Astrocyte of the spinal cord (primary cell): ENCODE results near the gene DNM2.
"Not testable (repeated sequence)": the region's sequence is repeated elsewhere in the genome, so short reads cannot be mapped to it uniquely, and the experiment has no call there.

Source experiments
- DNase-seq: peaks from one replicate; pipeline ENCODE4 v3.0.0; 2011; ENCODE audit warnings: low read depth, low spot score
- H3K4me3 ChIP-seq: 2 replicates; pipeline ENCODE4 v1.5.1; 2011; ENCODE audit warnings: low read depth, mild to moderate bottlenecking, low read length, moderate library complexity
- in situ Hi-C: cut with HindIII; loops from 2 replicates; pipeline ENCODE4 v1.10.0; 2017; ENCODE audit warnings: low sequenced_read_pairs
- TF ChIP-seq, protein P1 (sequence below): IDR thresholded peaks from 2 replicates; pipeline ENCODE4 v1.5.1; 2012; ENCODE audit warnings: low read depth, mild to moderate bottlenecking, low read length, inconsistent platforms

DNM2 gene

DNA sequence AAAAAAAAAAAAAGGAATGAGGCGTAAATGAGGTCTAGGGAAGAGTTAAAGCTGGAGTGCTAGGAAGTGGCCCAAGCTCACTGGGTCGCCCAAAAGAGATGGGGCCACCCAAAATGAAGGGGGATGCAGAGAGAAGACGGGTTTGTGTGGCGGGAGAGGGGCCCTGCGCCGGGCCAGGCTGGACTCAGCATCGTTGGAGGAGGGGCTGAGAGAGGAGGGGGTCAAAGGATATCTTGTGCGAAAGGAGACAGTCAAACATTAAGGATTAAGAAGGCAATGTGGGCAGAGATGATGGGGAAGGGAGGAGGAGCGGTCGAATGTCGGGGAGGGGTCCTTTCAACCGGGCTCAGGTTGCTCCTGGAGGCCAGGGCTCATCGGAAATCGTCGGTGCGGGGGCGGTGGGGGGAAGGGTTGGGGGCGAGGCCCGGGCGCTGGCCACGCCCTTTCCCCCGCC lies 152.6 kb downstream of the DNM2 start:
- TF ChIP-seq, protein P1, sequence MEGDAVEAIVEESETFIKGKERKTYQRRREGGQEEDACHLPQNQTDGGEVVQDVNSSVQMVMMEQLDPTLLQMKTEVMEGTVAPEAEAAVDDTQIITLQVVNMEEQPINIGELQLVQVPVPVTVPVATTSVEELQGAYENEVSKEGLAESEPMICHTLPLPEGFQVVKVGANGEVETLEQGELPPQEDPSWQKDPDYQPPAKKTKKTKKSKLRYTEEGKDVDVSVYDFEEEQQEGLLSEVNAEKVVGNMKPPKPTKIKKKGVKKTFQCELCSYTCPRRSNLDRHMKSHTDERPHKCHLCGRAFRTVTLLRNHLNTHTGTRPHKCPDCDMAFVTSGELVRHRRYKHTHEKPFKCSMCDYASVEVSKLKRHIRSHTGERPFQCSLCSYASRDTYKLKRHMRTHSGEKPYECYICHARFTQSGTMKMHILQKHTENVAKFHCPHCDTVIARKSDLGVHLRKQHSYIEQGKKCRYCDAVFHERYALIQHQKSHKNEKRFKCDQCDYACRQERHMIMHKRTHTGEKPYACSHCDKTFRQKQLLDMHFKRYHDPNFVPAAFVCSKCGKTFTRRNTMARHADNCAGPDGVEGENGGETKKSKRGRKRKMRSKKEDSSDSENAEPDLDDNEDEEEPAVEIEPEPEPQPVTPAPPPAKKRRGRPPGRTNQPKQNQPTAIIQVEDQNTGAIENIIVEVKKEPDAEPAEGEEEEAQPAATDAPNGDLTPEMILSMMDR, result no peak
- H3K4me3 ChIP-seq, result peak overlapping the region; percentile 50
- DNase-seq, result no peak
- in situ Hi-C loops, result no loop called here

DNA sequence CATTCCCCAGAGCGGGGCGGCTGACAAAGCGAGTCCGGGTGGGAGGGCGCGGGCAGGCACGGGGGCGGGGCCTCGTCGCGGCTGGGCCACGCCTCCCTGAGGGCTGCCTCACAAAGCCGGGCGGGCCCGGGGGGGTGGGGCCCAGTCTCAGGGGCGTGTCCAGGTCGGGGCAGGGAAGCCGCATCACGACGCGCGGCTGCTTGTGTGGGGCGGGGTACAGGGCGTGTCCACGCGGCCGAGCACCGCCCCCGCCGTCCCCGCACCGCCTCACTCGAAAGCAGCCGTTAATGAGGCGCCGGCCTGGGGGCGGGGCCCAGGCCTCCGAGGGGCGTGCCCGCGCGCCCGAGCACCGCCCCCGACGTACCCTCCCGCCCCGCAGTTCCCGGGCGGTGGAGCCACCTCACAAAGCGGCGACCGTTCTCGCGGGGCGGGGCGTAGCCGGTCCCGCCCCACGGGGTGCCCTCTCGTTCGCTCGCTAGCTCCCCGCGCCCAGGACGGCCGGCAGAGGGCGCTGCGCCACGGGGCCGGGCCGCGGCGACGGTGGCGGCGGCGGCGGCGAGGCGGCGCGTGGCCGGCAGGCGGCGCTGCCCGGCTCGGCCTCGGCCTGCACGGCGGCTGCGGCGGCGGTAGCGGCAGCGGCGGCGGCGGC lies 153.2 kb downstream of the DNM2 start, which contains the start of gene CARM1:
TSS of gene CARM1 (plus strand) at position 599 of the 649 bp plus-strand sequence. CDS start 150 bp downstream, outside the sequence.
- peak; percentile 99 for DNase-seq
- TF ChIP-seq, protein P1, result peak; percentile 62
- in situ Hi-C loops, result no loop called here
- H3K4me3 ChIP-seq, result peak within 1 kb of the TSS; percentile 92

DNA sequence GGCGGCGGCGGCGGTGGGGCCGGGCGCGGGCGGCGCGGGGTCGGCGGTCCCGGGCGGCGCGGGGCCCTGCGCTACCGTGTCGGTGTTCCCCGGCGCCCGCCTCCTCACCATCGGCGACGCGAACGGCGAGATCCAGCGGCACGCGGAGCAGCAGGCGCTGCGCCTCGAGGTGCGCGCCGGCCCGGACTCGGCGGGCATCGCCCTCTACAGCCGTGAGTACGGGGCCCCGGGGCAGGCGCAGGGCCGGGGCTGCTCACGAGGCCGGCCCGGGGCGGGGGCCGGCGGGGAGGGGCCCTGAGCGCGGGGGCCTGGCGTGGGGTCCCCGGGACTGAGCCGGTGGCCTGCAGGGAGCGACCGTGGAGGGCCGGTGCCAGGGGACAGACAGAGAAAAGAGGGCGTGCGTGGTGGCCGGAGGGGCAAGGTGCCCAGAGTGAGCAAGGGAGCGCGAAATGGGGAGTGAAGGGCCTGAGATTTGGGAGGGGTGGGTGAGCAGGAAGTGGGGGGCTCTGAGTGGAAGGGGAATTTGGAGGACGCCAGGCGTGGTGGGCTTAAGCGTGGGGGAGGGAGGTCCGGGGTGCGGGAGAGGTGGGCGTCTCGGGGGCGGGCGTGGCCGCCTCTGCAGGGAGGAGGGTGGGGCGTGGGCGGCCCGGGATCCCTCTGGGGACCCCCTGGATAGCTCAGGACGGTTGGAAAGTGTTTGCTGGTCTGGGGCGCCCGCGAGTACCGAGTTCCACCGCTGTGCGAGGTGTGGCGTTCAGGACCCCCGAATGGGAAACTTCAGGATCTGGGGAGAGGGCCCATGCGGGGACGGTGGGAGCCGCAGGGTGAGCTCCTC lies 154.0 kb downstream of the DNM2 start:
- no peak for DNase-seq
- TF ChIP-seq, protein P1, result no peak
- in situ Hi-C loops, result no loop called here
- peak overlapping the region; percentile 92 for H3K4me3 ChIP-seq

DNA sequence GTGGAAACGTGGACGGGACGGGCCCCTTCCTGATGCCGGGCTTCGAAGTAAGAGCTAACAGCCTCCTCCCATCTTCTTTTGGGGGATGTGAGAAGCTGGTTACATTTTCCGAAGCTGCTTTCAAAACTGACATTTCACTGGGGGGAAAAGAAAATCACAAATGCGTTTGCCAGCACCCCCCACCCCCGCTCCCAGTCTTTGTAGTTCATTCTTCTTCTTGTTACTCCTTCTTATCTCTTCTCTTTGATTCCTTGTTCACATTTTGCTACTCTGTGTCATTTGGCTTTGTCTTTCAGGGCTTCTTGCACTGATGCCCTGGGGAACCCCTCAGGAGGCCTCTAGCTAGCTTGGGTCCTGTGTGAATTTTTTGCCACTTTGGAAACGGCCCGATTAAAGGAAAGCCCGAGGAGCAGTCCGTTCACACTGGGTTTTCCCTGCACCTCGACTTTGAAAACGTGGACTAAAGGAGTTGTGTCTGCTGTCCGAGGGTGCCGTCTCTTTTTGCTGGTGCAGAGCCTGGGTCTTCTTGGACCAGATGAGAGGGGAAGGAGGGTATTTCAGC lies 154.7 kb downstream of the DNM2 start:
- in situ Hi-C loops, result no loop called here
- TF ChIP-seq, protein P1, result no peak
- H3K4me3 ChIP-seq, result peak overlapping the region; percentile 92
- no peak for DNase-seq

DNA sequence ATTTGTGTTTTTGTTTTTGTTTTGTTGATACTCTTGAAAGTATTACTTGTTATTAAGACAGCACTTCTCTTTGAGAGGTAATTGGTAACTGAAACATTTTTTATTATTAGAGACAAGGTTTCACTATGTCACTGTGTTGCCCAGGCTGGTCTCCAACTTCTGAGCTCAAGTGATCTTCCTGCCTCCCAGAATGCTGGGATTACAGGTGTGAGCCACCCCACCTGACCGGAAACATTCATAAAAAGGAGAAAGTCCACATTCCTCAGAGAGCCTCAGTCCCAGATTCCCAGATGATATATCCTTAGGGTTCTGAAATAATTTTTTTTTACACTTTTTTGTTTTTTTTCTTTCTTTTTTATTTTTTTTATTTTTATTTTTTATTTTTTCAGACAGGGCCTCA lies 156.1 kb downstream of the DNM2 start:
- no peak overlapping the region for H3K4me3 ChIP-seq
- no peak for DNase-seq
- TF ChIP-seq, protein P1, result no peak
- in situ Hi-C loops, result no loop called here

DNA sequence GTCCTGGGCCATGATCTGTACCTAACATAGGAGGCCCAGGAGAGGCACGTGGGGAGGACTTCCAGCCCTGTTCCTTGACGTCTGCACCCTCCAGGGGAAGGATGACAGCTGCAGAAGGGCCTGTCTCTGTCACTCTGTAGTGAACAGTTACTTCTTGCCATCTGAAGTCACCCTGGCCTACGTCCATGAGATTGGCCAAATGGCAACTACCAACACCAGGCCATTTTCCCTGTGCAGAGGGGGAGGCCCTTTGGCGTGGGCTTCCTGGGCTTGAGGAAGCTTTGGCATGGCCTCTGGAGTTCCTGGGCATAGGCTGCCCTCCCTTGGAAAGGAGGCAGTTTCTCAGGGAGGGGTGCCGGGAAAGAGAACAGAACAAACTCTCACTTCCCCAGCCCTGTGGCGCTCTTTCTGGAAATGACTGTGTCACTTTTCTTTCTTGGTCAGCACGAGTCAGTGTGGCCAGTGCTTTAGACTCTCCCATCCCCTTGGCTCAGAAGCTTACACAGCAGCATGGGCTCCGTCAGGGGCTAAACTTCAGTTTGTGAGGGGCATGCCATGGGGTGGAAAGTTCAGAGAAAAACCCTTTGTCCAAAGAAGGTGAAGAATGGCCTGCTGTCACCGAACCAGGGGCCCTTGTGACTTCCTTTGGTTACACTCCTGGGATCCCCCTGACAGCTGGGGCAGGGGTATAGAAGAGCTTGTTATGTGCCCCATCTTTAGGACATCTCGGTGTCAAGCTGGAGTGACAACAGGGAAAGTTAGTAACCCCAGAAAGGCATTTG lies 158.8 kb downstream of the DNM2 start:
- H3K4me3 ChIP-seq, result no peak overlapping the region
- in situ Hi-C loops, result no loop called here
- no peak for DNase-seq
- TF ChIP-seq, protein P1, result no peak

DNA sequence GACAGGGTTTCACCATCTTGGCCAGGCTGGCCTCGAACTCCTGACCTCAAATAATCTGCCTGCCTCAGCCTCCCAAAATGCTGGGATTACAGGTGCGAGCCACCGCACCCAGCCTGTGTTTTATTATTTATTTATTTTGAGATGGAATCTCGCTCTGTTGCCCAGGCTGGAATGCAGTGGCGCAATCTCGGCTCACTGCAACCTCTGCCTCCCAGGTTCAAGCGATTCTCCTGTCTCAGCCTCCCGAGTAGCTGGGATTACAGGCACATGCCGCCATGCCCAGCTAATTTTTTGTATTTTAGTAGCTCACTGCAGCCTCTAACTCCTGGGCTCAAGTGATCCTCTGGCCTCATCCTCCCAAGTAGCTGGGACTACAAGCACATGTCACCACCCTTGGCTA lies 159.7 kb downstream of the DNM2 start:
- H3K4me3 ChIP-seq, DNase-seq, in situ Hi-C loops: not testable (repeated sequence)
